ENCODE data around the gene CKMT1A.
A peak's percentile ranks its signal among the peaks of the same experiment; 100 is the strongest.
"Not testable (repeated sequence)": the region's sequence is repeated elsewhere in the genome, so short reads cannot be mapped to it uniquely, and the experiment has no call there.

The CKMT1A gene

DNA sequence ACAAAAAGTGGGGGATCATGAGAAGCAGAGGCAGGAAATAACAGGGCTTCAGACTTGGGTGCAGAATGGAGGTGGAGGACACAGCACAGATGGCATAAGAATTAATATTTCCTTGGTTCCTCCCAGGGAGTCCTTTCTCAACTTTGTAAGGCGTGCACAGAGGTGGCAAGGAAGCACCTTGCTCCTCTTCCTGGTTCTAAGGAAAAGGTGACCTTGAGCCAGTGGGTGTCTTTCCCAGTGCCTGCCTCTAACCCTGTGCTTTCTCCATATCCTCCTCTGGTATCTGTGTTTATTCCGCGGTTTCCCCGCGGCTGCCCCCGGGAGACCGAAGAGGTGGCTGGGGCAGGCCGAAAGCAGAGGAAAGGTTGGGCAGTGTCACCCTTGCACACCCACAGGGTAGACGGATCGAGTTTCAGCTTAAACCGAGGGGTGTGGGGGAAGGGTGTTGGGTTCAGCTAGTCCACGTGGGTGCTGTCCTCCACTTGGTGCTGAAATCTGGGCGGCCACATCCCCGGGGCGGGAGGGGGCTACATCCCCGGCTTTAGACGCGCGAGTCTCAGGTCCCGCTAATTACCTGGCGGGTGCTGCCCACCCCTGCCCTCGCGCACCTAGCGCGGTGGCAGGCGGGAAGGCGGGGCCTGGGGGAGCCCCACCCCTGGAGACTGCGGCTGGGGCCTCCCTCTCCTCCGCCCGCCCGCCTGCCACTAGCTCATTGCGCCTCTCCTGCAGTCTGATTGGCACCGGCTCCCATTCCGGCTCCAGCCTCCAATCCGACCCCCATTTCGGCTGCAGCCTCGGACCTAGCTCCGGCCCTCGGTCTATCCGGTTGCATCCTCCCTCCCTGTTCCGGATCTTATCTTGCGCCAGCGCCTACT is at the start of gene CKMT1A:
Gene CKMT1A, plus strand, starts transcription at position 712 of the 875 bp plus-strand sequence. CDS start 192 bp downstream, outside the sequence.
- DNase-seq (ENCODE audit: low read depth) = not testable (repeated sequence)

DNA sequence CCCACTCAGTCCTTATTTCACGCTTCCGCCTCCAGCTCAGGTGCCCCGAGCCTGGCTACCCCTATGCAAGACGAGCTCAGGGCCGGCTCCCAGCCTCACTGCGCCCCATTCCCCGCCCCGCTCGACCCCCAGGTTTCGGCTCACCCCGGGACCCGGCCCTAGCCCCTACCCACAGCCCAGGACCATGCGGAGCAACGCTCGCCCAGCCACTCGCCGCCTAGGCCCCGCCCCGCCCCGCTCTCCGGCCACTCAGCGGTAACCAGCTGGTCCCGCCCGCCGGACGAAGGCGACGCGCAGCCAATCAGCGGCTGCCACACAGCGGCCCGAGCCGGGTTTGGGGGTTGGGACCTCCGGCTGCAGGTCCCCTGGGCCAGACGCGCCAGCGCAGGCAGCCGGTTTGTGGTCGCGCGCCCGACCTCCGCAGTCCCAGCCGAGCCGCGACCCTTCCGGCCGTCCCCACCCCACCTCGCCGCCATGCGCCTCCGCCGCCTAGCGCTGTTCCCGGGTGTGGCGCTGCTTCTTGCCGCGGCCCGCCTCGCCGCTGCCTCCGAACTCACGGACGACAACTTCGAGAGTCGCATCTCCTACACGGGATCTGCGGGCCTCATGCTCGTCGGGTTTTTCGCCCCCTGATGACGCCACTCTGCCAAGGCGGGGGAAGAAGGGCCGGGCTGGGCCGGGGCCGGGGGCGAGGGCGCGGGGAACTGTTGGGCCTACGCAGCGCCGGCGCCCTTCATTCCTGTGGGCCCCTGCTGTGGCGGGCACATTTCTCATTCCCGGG is 44.8 kb upstream of the CKMT1A start, which contains the start of gene CATSPER2:
Gene CATSPER2, minus strand, starts transcription at position 196 of the 781 bp plus-strand sequence. CDS start 783 bp downstream, outside the sequence.
- DNase-seq (ENCODE audit: low read depth) = no peak

DNA sequence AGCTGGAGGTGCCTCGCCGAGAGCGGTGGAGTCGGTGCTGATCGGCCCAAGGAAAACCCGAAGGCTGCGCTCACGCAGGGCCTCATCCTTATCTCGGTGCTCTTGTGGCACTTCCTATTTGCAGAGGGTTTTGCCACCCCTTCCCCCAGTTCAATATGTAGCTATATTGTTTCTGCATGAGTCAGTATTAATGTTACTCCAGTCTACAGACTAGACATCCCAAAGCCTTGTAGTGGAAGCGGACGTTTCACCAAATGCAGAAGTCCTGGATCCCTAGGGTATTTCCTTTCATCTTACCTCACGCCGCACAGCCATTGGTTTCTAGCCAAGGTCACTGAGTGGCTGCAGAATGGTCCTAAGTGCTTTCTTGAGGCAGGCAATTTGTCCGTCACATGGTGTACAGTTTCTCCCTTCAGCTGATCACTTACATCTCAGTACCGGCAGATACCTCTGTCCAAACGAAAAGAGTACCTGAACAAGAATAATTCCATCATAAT is 44.2 kb upstream of the CKMT1A start:
- not testable (repeated sequence) for DNase-seq (ENCODE audit: low read depth)

DNA sequence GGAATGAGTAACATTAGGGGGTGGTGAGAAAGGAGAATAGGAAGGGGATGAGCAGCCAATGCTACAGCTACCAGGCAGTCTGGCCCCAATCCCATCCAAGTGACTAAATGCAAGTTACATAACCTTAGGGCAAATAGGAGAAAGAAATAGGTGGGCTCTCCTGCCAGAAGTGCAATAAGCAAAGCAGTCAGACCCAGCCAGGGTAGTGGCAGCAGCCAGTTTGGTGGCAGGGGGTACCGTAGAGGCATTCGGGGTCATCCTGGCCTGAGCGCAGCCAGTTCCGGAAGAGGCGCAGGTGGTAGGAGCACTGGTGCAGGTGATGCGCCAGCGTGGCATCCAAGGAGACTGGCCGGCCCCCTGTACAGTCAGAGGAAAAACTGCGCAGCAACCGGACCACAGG is 33.9 kb upstream of the CKMT1A start:
- not testable (repeated sequence) for DNase-seq (ENCODE audit: low read depth)

DNA sequence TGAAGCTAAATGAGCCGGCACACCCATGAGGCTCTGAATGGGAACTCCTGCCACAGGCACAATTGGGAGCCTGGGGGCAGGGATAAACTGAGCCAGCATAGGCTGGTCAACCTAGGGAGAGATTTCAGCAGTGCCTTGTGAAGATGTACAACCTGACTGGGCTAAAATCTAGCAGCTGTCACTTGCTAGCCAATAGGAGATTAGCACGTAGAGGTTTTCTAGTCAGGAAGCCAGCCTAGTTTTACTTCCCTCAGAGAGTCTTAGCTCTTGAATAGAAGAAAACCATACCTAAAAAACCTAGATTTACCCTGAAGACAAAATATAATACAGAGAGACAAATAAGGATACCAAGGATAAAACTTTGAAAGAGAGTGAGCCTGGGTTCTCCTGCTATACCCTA is 31.4 kb upstream of the CKMT1A start:
- not testable (repeated sequence) for DNase-seq (ENCODE audit: low read depth)

DNA sequence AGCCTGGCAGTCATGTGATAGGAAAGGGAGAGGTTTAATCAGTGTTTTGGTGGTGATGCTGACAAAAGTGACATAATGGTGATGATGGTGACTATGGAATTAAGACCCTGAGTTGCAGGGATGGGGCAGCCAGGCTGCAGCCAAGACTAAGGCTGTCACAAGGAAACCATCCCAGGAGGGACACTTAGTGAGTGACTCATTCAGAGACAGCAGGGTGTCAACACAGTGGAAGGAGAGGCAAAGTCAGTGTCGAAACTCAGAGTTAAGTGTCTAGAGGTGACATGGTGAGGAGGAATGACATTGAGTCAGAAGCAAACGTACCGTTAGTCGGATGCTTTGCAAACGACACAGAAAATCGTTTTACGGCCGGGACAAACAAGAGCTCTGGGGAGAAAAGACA is 30.3 kb upstream of the CKMT1A start:
- DNase-seq (ENCODE audit: low read depth) = not testable (repeated sequence)

DNA sequence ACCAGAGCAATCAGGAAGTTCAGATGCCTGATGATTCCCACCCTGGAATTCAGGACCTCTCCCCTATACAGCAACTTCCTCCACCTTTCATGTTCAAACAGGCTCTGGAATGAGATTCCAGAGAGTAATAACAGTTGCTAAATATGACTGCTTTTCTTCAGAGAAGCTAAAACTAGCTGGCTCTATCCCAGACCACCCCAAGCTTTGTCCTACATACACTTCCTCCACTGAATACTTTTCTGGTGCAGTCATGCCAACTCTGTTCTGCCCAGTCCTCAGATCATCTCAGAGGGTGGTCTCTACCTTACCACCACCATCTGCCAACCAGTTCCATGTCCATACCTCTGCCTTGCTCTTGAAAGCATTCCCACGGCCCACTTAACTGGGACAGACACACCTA is 27.5 kb upstream of the CKMT1A start:
- DNase-seq (ENCODE audit: low read depth) = not testable (repeated sequence)

DNA sequence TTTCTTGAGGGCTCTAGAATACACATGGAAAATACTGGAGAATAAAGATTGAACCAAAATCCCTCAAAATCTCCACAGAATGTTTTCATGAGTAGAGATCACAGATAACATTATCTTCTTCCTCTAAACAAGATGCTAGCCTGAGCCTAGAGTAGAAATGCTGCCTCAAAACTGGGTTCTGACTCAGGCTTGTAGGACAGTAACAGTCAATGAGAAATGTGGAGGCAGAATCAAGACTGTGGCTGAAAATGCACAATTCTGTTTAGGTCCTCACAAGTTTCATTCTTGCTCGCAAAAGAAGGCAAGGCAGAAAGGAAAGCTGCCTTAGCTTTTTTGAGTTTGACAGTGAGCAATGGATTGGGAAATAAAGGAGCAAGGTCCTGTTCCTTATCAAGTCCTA is 19.5 kb upstream of the CKMT1A start:
- DNase-seq (ENCODE audit: low read depth) = not testable (repeated sequence)

DNA sequence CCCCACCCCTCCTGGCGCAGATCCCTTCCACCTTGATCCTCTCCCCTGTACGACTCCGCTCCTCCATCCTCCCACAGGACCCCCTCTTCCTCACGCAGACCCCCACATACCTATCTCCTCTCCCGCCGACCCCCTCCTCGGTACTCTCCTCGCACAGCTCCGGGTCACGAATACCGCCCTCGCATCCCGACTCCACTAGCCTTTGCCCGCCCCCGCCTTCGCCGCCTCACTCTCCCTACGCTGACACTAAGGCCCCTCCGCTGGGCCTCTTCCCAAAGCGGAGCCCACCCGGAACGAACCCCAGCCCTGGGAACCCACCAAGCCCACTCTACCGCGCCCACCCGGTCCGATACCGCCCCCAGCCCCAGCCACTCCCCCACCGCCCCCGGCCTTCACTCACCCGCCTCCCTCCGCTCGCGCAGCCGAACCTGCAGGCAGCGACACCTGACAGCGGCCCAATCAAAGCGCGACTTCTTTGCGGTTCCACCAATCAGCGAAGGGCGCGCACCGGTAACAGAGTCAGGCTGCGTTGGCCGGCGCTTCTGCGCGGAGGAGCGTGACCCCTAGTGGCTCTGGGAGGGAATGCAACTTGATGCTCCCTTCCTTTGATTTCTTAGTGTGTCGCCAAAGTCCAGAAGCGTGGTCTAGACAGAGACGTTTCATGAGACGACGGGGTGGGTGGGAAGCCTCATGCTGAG is 3.9 kb upstream of the CKMT1A start:
- DNase-seq (ENCODE audit: low read depth) = not testable (repeated sequence)

DNA sequence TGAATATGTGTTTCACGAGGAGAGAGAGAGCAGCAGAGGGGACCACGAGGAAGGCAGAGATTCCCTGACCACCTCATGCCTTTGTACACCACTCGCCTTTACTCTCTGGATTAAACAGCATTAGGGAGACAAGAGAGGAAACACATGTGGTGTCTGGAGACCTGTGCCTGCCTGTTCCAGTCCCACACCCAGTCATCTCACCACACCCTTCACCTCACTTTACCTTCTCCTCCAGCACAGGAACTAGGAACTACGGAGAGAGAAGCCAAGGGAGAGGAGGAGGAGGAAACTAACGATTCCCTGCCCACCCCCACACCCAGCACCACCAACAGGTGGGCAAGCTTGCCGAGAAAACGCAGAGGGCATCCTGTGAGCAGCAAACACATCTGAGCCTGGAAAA is 980 bp upstream of the CKMT1A start:
- DNase-seq (ENCODE audit: low read depth) = not testable (repeated sequence)

DNA sequence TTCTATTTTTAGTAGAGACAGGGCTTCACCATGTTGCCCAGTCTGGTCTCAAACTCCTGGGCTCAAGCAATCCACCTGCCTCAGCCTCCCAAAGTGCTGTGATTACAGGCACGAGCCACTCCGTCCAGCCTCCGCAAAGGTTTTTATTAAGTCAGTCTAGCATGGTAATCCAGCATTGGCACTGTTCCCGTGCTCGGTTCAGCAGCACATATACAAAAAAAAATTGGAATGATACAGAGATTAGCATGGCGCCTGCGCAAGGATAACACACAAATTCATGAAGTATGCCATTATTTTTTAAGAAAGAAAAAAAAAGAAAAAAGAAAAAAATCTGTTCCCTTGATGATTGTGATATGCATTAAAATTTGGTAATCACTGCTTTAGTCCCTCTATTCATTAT is 8.5 kb downstream of the CKMT1A start:
- DNase-seq (ENCODE audit: low read depth) = no peak

DNA sequence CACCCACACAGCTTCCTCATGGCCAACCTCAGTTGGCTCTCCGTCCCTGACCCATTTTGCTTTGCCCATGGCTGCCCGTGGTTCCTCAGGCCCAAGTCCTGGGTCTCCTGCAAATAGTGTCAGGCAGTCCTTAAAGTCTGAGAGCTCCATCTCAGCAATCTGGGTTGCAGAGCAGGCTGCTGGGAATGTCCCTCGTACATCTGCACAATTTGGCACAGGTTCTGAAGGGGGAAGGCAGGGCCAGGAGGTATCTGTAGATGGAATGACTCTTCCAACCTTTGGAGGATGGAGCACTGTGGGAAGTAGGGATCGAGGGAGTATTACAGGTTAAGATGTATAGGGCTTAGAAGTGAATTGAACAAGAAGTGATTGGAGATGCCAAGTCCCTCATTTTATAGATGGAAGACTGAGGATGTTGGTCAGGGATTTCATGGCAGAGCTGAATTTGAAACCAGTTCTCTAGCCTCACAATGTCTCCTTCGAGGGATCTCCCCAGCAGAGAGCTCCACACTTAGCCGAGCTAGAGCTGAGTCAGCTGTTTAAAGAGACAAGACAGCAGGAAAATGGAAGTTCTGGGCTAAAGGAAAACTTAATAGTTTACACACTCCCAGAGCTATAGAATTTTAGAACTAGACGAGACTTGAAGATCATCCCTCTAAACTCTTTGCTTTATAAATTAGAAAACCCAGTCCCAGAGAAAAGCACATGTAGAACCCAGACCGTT is 9.2 kb downstream of the CKMT1A start:
- no peak for DNase-seq (ENCODE audit: low read depth)

DNA sequence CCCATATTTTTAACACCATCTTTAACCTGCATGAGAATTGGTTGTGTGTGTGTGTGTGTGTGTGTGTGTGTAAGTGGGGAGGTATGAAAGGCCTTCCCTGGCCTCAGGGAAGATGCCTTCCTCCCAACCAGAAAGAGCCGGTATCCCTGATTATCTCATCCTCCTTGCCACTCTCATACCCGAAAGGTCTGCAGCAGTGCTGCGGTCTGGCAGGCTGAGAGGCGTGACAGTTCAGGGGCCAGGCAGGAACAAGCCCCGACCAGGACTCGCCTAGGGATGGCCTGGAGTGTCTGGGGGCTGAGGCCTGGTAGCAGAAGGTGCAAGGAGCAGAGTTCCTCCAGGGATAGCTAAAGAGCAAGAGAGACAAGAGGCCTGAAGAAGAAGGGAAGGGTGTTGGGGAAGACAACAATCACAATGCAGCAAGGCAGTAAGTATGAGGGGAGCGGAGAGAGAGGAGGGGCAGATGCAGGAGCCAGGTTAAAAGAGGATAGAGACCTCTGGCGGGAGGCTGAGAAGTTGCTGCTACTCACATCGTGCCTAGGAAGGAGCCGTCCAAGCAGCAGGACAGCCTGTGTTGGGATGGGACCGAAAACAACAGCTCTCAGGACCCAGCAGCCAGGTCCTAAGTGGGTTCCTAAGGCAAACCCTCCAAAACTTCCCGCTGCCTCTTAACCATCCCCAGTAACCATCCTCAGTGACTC is 16.9 kb downstream of the CKMT1A start:
- DNase-seq (ENCODE audit: low read depth) = not testable (repeated sequence)

DNA sequence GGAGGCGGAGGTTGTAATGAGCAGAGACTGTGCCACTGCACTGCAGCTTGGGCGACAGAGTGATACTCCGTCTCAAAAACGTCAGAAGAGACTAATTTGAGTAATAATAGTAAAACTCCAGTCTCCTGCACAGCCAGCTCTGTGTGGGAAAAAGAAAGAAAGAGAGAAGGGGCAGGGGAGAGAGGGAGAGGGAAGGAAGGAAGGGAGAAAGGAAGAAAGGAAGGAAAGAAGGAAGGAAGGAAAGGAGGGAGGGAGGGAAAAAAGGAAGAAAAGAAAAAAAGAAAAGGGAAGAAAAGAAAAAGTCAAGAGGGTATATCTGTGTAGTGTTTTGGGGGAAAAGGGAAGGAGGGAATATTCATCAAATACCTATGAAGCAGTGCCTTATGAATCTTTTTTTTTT is 29.5 kb downstream of the CKMT1A start:
- no peak for DNase-seq (ENCODE audit: low read depth)

DNA sequence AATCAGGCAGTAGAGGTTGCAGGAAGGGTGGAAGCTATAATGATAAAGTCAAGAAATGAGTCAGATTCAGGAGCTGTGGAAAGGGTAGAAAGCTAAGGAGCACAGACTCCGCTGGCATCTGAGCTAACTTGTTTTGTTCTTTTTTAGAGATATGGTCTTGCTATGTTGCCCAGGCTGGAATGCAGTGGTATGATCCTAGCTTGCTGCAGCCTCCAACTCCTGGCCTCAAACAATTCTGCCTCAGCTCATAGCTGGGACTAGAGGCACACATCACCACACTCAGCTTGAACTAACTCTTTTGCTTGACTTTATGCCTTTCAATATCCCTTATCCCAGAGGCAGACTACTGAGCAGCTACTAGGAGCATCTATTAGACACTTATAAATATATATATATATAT is 32.6 kb downstream of the CKMT1A start:
- not testable (repeated sequence) for DNase-seq (ENCODE audit: low read depth)

DNA sequence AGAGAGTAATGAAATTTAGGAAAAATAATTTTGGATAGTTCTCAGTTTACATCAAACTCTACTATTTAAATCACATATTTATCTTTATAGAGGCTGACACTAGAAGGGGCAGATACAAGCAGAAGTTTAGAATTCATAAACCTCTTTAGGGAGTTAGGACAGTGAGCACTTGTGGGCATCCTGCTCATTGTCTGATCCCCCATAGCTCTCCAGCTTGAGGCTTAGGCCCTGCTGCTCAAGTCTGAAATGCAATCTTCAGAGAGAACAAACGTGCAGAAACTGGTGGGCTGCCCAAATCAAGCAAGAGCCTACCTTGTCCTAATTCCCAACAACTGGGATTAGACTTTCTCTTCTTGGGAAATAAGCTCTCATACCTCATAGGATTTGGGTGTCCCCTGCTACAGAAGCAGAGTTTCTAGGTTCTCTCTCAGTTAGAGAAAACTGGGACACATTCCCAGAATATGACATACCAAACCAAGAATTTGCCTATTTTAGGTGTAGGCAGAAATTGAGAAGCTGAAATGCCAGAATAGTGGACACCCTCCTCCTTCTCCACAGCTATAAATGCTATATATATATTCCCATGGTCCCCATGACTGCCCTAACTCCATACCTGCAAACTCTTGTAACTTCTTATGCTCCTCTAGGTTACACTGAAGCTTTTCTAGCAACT is 34.5 kb downstream of the CKMT1A start:
- not testable (repeated sequence) for DNase-seq (ENCODE audit: low read depth)

DNA sequence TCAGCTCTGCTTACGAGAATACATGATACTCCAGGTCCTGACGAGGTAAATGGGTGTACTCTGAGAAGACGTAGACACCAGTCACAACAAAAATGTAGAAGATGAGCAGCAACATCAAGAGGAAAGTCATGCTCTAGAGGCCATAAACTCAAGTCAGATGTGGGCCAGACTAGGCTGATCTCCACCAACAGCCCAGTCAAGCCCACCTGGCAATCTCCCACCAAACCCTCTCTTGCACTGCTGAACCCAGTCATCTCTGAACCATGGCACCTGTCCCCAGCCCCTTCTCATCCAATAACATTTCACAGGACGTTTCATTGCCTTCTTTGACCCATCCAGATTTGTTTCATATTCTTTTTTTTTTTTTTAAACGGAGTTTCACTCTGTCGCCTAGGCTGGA is 41.8 kb downstream of the CKMT1A start:
- no peak for DNase-seq (ENCODE audit: low read depth)

DNA sequence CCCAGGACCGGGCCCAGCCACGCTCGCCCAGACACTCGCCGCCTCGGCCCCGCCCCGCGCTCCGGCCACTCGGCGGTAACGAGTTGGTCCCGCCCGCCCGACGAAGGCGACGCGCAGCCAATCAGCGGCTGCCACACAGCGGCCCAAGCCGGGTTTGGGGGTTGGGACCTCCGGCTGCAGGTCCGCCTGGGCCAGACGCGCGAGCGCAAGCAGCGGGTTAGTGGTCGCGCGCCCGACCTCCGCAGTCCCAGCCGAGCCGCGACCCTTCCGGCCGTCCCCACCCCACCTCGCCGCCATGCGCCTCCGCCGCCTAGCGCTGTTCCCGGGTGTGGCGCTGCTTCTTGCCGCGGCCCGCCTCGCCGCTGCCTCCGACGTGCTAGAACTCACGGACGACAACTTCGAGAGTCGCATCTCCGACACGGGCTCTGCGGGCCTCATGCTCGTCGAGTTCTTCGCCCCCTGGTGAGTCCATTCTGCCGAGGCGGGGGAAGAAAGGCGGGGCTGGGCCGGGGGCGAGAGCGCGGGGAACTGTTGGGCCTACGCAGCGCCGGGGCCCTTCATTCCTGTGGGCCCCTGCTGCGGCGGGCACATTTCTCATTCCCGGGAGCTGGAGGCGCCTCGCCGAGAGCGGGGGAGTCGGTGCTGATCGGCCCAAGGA is 52.7 kb downstream of the CKMT1A start, which contains the start of gene PDIA3:
Gene PDIA3, plus strand, starts transcription at position 194 of the 658 bp plus-strand sequence. Its CDS starts 102 bp downstream, at position 296.
- peak; percentile 84 for DNase-seq (ENCODE audit: low read depth)

DNA sequence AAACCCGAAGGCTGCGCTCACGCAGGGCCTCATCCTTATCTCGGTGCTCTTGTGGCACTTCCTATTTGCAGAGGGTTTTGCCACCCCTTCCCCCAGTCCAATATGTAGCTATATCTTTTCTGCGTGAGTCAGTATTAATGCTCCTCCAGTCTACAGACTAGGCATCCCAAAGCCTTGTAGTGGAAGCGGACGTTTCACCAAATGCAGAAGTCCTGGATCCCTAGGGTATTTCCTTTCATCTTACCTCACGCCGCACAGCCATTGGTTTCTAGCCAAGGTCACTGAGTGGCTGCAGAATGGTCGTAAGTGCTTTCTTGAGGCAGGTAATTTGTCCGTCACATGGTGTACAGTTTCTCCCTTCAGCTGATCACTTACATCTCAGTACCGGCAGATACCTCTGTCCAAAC is 53.2 kb downstream of the CKMT1A start:
- not testable (repeated sequence) for DNase-seq (ENCODE audit: low read depth)

Measured in stimulated activated CD8-positive, alpha-beta memory T cell treated with anti-CD3 and anti-CD28 coated beads, Interleukin-4, amount 100 ng/mL, for 24 hours (primary cell).